Brain microvascular endothelial cell (primary cell): ENCODE measurements around the gene PTPN2.

ENCODE experiments used
- DNase-seq: peaks from one replicate; pipeline ENCODE4 v3.0.0-alpha.2; 2020
- H3K27ac ChIP-seq: fragments of 250-450 bp; sonication (Bioruptor Pico); 2 replicates; pipeline ENCODE4 v1.5.1; 2020; ENCODE audit warnings: mild to moderate bottlenecking, moderate library complexity
- H3K27me3 ChIP-seq: fragments of 250-450 bp; sonication (Bioruptor Pico); replicated peaks from 2 replicates; pipeline ENCODE4 v1.5.1; 2020; ENCODE audit warnings: mild to moderate bottlenecking
- H3K36me3 ChIP-seq: fragments of 250-450 bp; sonication (Bioruptor Pico); replicated peaks from 2 replicates; pipeline ENCODE4 v1.5.1; 2020; ENCODE audit warnings: mild to moderate bottlenecking
- H3K4me3 ChIP-seq: 2 replicates; pipeline ENCODE4 v1.5.1; 2011; ENCODE audit warnings: low read depth, mild to moderate bottlenecking, control low read depth, low read length, moderate library complexity
- in situ Hi-C: cut with HindIII; loops from 2 replicates; pipeline ENCODE4 v1.10.0; 2017; ENCODE audit warnings: low sequenced_read_pairs, low pct_ligation_motif_present
- TF ChIP-seq, protein P1 (sequence below): IDR thresholded peaks from 2 replicates; pipeline ENCODE4 v1.5.1; 2011; ENCODE audit warnings: low read depth, mild to moderate bottlenecking, moderate library complexity, low read length, control low read depth, inconsistent platforms; ENCODE audit errors: missing control alignments

Gene PTPN2

DNA sequence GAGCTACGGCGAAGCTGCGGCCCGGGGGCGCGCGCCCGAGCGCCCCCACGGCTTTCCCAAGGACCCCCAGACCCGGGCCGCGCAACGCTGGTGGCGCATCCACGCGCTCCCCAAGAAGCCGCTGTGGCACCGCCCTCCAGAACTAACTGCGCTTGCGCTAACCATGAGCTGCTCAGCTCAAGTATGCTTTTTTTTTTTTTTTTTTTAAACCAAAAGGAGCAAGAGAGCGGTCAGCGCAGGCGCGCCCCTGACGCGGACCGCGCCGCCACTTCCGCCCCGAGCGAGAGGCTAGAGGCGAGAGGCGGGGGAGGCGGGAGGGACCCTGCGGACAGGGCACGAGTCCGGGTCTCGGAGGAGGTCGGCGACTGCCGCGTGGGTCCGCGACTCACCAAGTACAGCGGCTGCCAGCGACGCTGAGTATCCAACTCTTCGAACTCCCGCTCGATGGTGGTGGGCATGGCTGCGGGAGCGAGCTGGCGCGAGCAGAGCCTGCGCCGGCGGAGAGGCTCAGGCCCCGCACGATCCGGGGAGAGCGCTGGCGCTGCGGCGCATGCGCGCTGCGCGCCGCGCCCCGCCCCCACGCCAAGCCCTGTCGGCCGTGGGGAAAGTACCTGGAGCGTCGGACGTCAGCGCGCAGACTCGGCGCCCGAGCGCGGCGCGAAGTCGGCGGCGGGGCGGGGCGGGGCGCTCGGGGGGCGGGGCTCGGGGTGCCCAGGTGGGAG lies at the start of gene PTPN2:
TSS of gene PTPN2 (minus strand) at position 554 of the 722 bp plus-strand sequence. CDS start at position 458, 96 bp downstream.
- in situ Hi-C loops: no loop called here

DNA sequence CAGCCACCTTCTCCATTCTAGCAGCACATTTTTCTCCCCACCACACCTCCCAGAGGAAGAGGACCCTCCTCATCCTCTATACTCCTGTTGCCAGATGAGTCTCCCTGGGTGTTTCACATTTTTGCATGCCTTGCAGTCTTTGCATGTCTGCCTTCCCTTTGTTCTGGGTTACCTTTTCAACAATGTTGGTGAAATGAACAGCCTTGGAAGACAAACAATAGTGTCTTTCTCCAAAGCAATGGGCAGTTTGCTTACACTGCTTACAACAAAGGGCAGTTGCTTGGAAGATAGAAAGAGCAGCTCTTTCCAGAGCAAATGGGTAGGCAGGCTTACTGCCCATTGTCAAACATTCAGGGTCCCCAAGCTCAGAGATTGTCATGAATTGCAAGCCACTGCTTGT lies 49.3 kb upstream of the PTPN2 start:
- Histone ChIP-seq H3K27me3 (no peaks in the 10 kb centered on the region), H3K4me3 (no peak overlapping the region), H3K27ac (no peak overlapping the region), H3K36me3 (no peaks in the 10 kb centered on the region)
- TF ChIP-seq, protein P1, sequence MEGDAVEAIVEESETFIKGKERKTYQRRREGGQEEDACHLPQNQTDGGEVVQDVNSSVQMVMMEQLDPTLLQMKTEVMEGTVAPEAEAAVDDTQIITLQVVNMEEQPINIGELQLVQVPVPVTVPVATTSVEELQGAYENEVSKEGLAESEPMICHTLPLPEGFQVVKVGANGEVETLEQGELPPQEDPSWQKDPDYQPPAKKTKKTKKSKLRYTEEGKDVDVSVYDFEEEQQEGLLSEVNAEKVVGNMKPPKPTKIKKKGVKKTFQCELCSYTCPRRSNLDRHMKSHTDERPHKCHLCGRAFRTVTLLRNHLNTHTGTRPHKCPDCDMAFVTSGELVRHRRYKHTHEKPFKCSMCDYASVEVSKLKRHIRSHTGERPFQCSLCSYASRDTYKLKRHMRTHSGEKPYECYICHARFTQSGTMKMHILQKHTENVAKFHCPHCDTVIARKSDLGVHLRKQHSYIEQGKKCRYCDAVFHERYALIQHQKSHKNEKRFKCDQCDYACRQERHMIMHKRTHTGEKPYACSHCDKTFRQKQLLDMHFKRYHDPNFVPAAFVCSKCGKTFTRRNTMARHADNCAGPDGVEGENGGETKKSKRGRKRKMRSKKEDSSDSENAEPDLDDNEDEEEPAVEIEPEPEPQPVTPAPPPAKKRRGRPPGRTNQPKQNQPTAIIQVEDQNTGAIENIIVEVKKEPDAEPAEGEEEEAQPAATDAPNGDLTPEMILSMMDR: no peak
- no peak for DNase-seq
- in situ Hi-C loops: no loop called here

More for the DNA sequence above, at the start of gene PTPN2:
- TF ChIP-seq, protein P1: no peak
- Histone ChIP-seq H3K4me3 (peak within 1 kb of the TSS; percentile 83), H3K27me3 (no peaks in the 10 kb centered on the region), H3K27ac (peak within 1 kb of the TSS; percentile 99), H3K36me3 (no peaks in the 10 kb centered on the region)
- DNase-seq: peak; percentile 87

DNA sequence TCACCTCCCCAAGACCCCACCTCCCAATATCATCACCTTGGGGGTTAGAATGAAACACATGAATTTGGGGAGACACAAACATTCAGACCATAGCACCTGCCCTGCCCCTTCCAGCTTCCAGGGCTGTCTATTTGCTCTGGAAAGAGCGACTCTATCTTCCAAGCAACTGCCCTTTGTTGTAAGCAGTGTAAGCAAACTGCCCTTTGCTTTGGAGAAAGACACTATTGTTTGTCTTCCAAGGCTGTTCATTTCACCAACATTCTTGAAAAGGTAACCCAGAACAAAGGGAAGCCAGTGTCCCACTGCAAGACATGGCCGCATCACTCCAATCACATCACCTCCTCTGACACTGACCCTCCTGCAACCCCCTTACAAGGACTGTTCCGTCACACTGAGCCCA lies 46.9 kb upstream of the PTPN2 start:
- no peak for DNase-seq
- Histone ChIP-seq H3K4me3 (no peak overlapping the region), H3K27me3 (no peaks in the 10 kb centered on the region), H3K27ac (no peak overlapping the region), H3K36me3 (no peaks in the 10 kb centered on the region)
- TF ChIP-seq, protein P1: no peak
- in situ Hi-C loops: no loop called here

DNA sequence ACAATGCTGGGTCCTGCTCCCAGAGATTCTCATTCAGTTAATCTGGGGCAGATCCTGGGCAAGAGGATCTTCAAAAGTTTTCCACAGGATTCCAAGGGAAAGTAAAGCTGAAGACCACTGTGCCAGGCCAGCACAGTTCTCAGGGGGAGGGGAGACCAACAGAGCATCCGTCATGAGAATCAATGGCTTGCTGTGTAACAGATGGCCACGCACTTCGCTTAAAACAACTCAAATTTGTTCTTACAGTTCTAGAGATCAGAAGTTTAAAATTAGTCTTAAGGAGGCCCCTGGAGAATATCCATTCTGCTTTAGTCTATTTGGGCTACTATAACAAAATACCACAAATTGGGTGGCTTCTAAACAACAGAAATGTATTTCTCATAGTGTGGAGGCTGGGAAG lies 46.3 kb upstream of the PTPN2 start:
- no peak for DNase-seq
- no peaks in the 10 kb centered on the region for H3K27me3 ChIP-seq
- no peak overlapping the region for H3K27ac ChIP-seq
- TF ChIP-seq, protein P1: no peak
- no peak overlapping the region for H3K4me3 ChIP-seq
- no peaks in the 10 kb centered on the region for H3K36me3 ChIP-seq
- in situ Hi-C loops: no loop called here

DNA sequence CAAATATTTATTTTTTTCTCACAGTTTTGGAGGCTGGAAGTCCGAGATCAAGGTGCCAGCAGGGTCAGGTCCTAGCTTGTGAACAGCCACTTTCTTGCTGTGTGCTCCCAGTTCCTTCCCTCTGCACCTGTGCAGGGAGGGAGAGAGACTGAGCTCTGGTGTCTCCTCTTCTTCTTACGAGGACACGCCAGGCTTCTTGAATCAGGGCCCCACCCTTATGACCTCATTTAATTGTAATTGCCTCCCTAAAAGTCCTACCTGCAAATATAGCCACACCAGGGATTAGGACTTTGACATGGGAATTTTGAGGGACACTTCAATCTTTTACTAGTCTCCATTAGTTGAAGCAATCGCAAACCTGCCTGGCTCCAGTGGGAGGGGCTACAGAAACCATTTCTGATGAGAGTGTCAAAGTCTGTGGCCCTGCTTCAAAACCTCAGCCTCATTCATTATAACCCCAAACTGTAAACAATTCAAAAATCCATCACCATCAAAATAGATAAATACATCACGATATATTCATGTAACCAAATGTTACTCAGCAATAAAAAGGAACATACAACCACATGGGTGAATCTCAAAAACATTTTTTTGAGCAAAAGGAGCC lies 45.5 kb upstream of the PTPN2 start:
- Histone ChIP-seq H3K27ac (no peak overlapping the region), H3K4me3 (no peak overlapping the region), H3K36me3 (no peaks in the 10 kb centered on the region), H3K27me3 (no peaks in the 10 kb centered on the region)
- TF ChIP-seq, protein P1: no peak
- in situ Hi-C loops: no loop called here
- DNase-seq: no peak
